Nucleus accumbens (tissue), 56 donors: ENCODE measurements around the gene PSMD6.

Experiments
- DNase-seq, 56 donors: peaks; one replicate each; lab custom pipeline; 2025; lab: John Stamatoyannopoulos, UW

PSMD6 gene

DNA sequence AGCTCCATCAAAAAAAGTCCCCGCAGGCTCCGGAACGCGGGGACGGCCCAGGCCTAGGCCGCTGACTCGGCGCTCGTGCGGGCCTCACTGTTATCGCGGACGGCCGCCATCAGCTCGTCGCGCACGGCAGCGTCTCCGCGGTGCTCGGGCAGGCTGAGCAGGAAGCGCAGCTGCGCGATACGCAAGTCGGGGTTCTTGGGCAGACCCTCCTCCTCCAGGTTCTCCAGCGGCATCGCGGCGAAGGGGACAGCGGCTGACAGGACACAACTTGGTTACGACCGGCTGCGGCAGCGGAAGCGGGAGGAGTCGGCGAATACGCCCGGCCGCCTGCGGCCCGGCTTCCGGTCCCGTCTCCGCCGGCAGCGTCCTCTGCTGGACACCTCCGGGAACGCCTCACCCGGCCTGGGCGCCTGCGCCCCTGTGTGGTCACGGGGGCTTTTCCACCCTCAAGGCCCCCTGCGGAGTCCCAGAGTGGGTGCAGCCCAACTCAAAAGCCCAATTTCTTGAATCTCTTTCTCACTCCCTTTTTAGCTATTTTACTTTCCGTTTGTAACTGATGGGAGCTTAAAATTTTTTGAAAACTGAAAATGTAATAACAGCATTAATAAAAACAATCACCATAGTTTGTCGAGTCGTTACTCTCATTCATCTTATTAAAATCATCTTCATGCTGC is at the start of gene PSMD6:
TSS of gene PSMD6 (minus strand) at position 308 of the 674 bp plus-strand sequence. CDS start at position 233, 75 bp downstream.
- peak; percentile 11 to 91 (median 80) for DNase-seq

DNA sequence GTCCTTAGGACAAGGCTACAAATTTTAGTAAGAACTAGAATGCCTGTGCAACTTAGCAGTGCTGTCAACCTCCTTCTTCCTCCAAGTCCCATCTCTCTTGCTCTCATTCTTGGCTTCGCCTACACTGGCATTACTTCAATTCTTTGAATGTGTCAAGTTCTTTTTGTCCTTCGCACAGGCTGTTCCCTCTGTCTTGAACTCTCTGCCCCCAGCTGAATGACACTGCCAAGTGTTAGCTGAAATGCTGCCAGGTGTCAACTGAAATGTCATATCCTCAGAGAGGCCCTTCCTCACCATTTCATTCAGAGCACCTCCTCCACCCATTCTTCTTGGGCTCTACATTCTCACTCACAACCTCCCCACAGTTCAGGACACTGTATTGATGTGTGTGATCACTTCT is 48.8 kb upstream of the PSMD6 start:
- DNase-seq: peak in 13 of 56 donors; percentile 1 to 36 (median 9)

GRCh38 chr3:64070704-64071103 is 47.4 kb upstream of the PSMD6 start:
- DNase-seq: no peak

DNA sequence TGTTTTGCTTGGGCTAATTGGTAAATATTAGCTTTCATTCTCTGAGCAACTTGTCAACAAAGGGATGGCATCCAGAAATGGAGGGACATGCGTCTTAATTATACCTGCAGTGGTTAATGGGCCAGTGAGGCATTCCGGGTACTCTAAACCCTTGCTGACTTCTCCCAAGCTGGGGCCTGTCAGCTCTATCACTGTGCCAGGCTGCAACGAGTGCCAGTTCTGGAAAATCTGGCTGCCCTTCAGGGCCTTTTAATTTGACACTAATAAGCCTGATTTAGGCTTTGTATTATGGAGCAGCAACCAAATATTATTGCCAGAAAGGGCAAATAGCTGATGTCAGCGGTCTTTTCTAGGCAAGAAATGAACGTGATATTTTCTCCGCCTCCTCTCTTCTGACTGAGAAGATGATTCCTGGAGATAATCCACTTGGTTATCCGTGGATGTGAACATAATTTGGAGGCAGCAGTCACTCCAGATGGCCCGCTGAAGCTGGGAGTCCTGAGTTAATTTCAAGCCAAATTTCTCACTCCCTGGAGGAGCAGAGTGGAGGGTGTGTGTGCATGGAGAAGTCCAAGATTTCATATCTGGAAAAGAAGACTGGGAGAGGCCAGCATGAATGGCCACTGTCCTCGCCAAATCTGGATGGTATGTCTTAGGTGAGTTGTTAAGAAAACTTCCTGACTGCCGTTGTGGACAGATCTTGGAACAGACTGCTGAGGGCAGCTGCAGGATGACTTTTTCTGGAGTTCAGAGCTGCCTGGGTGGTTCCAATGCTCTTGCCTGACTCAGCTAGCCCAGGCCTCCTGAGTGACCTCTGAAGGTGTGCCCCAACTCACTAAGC is 44.4 kb upstream of the PSMD6 start:
- DNase-seq: no peak

DNA sequence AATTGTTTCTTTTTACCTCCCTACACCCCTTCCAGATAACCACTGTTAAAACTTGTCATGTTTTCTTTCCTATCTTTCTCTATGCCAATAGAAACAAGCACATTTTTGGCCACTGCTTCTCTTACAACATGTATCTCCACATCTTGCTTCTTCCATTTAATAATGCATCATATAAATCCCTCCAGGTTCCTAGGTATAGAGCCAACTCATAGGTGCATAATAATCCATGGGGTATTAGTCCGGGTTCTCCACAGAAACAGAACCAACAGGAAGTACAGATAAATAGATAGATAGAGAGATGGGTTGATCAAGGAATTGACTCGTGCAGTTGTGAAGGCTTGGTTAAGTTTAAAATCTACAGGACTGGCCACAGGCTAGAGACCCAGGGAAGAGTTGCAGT is 41.5 kb upstream of the PSMD6 start:
- DNase-seq: no peak

- no peak for DNase-seq
These were observed 40.7 kb upstream of the PSMD6 start for GRCh38 chr3:64063983-64064438.

- no peak for DNase-seq
These were observed 40.1 kb upstream of the PSMD6 start for GRCh38 chr3:64063207-64063982.

GRCh38 chr3:64061628-64062027 is 38.3 kb upstream of the PSMD6 start:
- DNase-seq: no peak

DNA sequence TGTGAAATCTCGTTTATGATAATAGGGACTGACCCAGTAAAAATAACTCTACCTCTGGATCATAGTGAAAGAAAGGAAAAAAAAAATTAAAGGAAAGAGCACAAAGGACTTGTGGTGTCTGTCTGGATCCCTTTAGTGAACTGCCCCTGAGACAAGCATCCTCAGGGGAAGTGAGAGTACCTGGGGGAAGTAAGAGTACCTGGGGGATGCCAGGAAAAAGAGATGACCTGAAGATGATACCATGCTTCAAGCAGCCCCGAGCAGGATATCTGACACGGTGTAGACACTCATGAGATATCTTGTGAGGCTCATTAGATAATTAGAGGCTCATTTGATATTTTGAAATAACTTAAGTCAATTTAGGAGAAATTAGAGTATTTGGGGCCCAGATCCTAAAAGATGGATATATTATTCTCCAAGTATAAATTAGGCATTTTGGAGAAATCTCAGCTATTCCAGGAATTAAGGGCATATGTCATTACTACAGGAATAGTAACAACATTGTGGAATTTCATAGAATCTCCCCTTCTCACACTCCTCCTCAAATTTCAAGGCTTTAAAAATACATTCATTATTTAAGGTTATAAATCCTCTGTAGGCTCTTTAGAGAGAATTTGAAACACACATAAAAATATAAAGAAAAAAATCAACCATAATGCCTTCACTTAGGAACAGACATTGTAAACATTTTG is 36.3 kb upstream of the PSMD6 start:
- DNase-seq: no peak

- DNase-seq: no peak
These were observed 35.3 kb upstream of the PSMD6 start for GRCh38 chr3:64058566-64058965.

DNA sequence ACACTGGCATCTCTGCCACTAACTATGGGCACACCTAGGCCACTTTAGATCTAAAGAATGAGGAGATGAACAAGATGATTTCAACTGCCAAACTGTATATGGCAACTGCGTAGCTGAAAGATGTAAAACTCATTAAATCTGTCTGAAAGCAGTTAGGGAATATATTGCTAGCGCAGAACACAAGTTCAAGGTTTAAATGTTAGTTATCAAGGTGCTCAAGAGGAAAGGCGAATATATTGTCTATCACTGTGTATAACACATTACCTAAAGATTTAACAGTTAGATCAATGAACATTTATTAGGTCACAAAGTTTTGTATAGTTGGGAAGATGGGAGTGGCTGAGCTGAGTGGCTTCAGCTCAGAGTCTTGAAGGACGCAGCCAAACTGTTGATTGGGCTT is 33.9 kb upstream of the PSMD6 start:
- DNase-seq: no peak

DNA sequence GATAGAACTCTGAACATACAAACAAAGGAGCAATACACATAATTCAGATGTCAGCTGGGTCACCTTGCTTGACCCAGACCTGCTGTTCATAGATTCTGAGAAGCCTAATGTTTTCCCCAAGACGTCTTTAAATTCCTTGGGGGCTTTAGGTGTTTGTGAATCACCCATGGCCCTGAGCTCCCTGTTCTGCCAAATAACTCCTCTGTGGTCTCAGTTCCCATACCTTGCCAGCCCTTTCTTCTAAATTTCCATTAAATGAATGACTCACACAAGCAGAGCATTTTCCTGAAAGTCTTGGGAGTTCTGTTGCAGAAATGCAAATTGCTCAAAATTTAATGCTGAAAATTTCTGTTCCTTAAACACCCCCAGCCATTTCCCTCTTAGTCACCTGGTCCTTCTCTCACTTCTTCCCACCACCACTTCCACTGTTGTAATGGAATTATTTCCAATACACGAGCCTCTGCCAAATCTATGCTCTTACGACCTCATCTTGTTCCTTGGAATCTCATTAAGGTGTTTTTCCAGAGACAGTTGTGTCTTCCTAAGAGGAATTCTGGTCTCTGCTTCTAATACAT is 33.4 kb upstream of the PSMD6 start:
- peak in 1 of 56 donors; percentile 4 for DNase-seq

DNA sequence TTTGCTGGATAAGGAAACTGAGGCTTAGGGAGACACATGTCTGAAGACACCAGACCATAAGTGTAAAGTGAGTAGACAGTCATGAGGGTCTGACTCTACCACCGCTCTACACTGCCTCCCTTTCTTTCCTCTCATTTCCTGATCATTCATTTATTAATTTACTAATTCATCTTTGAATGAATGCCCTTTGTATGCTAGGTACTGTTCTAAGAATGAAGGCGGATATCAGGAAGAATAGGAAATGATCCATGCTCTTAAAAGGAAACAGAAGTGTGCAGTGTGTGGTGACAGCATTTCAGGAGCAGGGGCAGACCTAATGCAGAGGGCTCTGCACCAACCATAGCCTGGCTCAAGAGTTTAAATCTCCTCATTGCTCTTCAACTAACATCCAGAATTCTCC is 31.8 kb upstream of the PSMD6 start:
- DNase-seq: no peak

GRCh38 chr3:64054488-64054887 is 31.2 kb upstream of the PSMD6 start:
- no peak for DNase-seq

GRCh38 chr3:64053581-64053980 is 30.3 kb upstream of the PSMD6 start:
- DNase-seq: peak in 2 of 56 donors; percentile 14 to 35

- no peak for DNase-seq
These were observed 29.8 kb upstream of the PSMD6 start for GRCh38 chr3:64053117-64053516.

DNA sequence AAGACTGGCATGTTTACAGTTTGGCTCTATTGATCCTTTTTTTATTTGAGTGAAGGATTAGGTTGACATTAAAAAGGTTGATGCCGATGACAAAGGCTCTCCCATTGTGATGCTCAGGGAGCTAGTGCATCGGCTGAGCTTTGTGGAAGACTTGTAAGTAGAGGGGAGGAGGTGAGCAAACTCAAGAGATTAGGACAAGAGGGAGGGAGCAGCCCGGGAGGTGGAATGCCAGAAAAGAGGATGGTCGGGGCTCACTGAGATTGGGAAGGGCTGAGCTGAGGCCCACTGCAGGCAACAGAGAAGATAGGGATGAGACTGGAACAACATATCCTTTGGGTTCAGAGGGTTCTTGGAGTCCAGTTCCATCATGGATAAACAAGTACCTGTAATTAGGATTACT is 26.5 kb upstream of the PSMD6 start:
- no peak for DNase-seq

DNA sequence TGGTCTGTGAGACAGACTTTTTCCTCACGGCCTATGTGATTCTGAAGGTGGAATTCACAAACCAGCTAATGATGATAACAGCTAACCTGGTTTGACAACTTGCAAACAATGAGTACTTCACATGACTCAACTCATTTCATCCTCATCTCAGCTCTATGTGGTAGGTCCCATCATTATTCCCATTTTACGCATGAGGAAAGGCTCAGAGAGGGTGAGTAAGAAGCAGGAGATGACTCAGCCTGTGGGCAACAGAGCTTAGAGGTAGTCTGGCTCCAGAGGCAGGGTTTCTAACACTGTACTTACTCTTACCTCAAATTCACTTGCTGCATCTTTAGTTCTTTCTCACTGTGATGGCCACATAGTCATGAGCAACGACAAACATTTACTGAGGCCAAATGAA is 25.8 kb upstream of the PSMD6 start:
- no peak for DNase-seq

DNA sequence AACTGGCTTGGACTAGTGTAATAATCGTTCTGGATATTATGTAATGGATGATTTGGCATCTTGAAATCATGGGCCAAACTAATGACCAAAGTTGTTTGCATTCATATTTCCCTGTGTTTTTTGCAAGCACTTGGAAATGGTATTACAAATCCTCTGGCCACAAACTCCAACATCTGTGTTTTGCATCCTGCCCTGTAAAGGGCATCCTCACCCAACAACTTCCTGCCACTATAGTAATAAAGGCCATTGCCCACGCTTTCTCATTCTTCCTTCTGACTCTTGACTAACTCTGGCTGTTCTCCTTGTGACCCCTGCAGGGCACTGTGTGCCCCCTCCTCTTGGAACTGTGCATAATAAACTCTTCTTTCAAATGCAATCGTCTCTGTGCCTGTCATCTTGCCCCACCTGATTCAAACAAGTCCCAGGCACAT is 25.4 kb upstream of the PSMD6 start:
- DNase-seq: no peak

GRCh38 chr3:64047787-64048186 is 24.5 kb upstream of the PSMD6 start:
- no peak for DNase-seq
